ENCODE results near the gene SIGLEC10. TPM values are rescaled to one million over a fixed set of nuclear protein-coding genes. Genes with fewer than 3 reads are reported as not detected.

SIGLEC10 gene
- total and polyA plus RNA-seq, 9 of the 15 experiments (the other 6 are each of a cell fraction or from before 2014, with no cell fraction given), result 0.10 to 1.8 (median 0.82) TPM

DNA sequence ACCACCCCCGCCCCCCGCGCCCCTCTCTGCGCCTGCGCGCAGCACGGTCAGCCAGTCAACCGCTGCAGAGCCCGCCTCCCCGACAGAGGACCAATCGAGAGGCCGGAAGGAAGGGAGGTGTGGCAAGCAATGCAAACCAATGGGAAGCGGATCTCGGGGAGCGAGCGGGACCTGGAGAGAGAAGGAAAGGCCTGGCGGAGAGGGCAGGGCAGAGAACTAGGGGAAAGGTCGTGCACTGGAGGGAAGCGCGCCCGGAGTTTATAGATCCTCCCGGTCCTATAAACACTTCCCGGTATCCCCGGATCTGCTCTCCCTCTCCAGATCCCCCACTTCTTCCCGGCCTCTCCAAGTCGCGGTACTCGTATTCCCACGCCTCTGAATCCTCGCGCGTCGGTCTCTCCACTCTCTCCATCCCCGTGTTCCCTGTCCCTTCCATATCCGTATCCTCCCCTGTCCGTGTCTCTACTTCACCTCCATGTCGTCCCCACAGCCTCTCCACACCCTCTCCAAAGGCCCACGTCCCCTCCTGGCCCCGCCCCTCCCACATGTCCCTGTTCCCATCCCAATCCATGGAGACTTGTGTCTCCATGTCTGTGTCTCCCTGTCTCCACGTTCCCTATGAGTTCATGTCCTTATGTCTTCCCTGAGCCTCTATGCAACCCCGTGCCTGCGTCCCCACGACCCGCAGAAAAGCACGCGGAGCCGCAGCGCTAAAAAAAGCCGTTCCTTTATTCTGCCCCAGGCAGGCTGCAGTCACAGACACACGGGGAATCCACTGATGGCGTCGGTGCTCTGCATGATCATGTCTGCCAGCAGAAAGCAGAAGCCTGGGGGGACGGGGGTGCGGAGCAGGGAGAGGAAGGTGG is 50.8 kb downstream of the SIGLEC10 start (continued):
- TF ChIP-seq THAP7 (CRISPR knock-in tag; IDR thresholded peaks at IDR 0.05) (no peak), CBFA2T3 (IDR thresholded peaks at IDR 0.05) (no peak), MCM3 (IDR thresholded peaks at IDR 0.05) (no peak), ZNF384 (IDR thresholded peaks at IDR 0.05; ENCODE audit: low read depth, low read length) (no peak), POLR3A (IDR thresholded peaks at IDR 0.05; ENCODE audit: borderline replicate concordance, extremely low read depth, insufficient read depth, insufficient read length) (no peak), FOSL1 (tag; conservative IDR thresholded peaks at IDR 0.05) (no peak), CCAR2 (IDR thresholded peaks at IDR 0.05; ENCODE audit: low read depth, low read length) (no peak), POLR2H (tag; IDR thresholded peaks at IDR 0.05; ENCODE audit: low read depth) (peak; percentile 78), YY1 (IDR thresholded peaks at IDR 0.05; ENCODE audit: borderline replicate concordance in 1 of 3, control insufficient read depth in 1 of 3, extremely low read depth in 1 of 3, insufficient read depth in 3 of 3, insufficient read length in 1 of 3, insufficient replicate concordance in 2 of 3, low read depth in 1 of 3, low read length in 2 of 3) (peak in 1 of 3 experiments; percentile 53), HMGXB4 (CRISPR knock-in tag; IDR thresholded peaks at IDR 0.05) (no peak), ZNF232 (CRISPR knock-in tag; IDR thresholded peaks at IDR 0.05) (no peak), ATF1 (CRISPR knock-in tag; IDR thresholded peaks at IDR 0.05) (no peak), ATF1 (tag; IDR thresholded peaks at IDR 0.05) (no peak)
- TF ChIP-seq, protein P1, sequence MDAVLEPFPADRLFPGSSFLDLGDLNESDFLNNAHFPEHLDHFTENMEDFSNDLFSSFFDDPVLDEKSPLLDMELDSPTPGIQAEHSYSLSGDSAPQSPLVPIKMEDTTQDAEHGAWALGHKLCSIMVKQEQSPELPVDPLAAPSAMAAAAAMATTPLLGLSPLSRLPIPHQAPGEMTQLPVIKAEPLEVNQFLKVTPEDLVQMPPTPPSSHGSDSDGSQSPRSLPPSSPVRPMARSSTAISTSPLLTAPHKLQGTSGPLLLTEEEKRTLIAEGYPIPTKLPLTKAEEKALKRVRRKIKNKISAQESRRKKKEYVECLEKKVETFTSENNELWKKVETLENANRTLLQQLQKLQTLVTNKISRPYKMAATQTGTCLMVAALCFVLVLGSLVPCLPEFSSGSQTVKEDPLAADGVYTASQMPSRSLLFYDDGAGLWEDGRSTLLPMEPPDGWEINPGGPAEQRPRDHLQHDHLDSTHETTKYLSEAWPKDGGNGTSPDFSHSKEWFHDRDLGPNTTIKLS (IDR thresholded peaks at IDR 0.05; ENCODE audit: borderline replicate concordance, low read depth), result no peak
- TF ChIP-seq, protein P2, sequence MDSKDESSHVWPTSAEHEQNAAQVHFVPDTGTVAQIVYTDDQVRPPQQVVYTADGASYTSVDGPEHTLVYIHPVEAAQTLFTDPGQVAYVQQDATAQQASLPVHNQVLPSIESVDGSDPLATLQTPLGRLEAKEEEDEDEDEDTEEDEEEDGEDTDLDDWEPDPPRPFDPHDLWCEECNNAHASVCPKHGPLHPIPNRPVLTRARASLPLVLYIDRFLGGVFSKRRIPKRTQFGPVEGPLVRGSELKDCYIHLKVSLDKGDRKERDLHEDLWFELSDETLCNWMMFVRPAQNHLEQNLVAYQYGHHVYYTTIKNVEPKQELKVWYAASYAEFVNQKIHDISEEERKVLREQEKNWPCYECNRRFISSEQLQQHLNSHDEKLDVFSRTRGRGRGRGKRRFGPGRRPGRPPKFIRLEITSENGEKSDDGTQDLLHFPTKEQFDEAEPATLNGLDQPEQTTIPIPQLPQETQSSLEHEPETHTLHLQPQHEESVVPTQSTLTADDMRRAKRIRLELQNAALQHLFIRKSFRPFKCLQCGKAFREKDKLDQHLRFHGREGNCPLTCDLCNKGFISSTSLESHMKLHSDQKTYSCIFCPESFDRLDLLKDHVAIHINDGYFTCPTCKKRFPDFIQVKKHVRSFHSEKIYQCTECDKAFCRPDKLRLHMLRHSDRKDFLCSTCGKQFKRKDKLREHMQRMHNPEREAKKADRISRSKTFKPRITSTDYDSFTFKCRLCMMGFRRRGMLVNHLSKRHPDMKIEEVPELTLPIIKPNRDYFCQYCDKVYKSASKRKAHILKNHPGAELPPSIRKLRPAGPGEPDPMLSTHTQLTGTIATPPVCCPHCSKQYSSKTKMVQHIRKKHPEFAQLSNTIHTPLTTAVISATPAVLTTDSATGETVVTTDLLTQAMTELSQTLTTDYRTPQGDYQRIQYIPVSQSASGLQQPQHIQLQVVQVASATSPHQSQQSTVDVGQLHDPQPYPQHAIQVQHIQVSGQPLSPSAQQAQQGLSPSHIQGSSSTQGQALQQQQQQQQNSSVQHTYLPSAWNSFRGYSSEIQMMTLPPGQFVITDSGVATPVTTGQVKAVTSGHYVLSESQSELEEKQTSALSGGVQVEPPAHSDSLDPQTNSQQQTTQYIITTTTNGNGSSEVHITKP (IDR thresholded peaks at IDR 0.05; ENCODE audit: partially characterized antibody), result no peak

Measured in K562 (cell line).